PC-3 (cell line): ENCODE data around the gene LHCGR. TPM values are rescaled to one million over a fixed set of nuclear protein-coding genes. Genes with fewer than 3 reads are reported as not detected.

Source experiments
- ATAC-seq: fragments of 200-7000 bp; cut with Tn5 transposase; 2 replicates; pipeline ENCODE4 v1.9.1; 2020; ENCODE audit warnings: mild to moderate bottlenecking, moderate library complexity
- BruUV-seq: library from RNA; stranded (reverse); fragments of 400-500 nt; replicated peaks from 2 replicates; lab custom pipeline; 2021; lab: Mats Ljungman, UMichigan
- CTCF ChIA-PET: fragments of 300-600 bp; sonication (Branson Sonifier 250); formaldehyde crosslinking; loops from one replicate; lab custom pipeline; 2022; ENCODE audit warnings: antibody characterized with exemption; lab: Charles Lee
- POLR2A ChIA-PET: fragments of 300-600 bp; sonication (Branson Sonifier 250); formaldehyde crosslinking; loops from one replicate; lab custom pipeline; 2022; ENCODE audit warnings: antibody characterized with exemption; ENCODE audit not compliant: unreplicated experiment; lab: Charles Lee
- DNase-seq: peaks from one replicate; pipeline ENCODE4 v3.0.0-alpha.2; 2015
- H2AFZ ChIP-seq: fragments of 300-600 bp; sonication (generic); 2 replicates; pipeline ENCODE4 v1.6.0; 2016; ENCODE audit warnings: antibody characterized with exemption, low read length
- H3F3A ChIP-seq: fragments of 300-600 bp; sonication (generic); one replicate; pipeline ENCODE4 v1.6.0; 2017; ENCODE audit warnings: antibody characterized with exemption, low read length, control low read depth, mild to moderate bottlenecking; ENCODE audit not compliant: unreplicated experiment
- H3K27ac ChIP-seq: fragments of 300-600 bp; sonication (generic); 2 replicates; pipeline ENCODE4 v1.5.1; 2016; ENCODE audit warnings: mild to moderate bottlenecking, low read length
- H3K27me3 ChIP-seq: fragments of 300-600 bp; sonication (generic); 2 replicates; pipeline ENCODE4 v1.6.1; 2016; ENCODE audit warnings: low read length, mixed read lengths
- H3K36me3 ChIP-seq: fragments of 300-600 bp; sonication (generic); 2 replicates; pipeline ENCODE4 v1.6.1; 2016; ENCODE audit warnings: low read depth, mixed run types, low read length, mixed read lengths
- H3K4me1 ChIP-seq: fragments of 300-600 bp; sonication (generic); 2 replicates; pipeline ENCODE4 v1.5.1; 2016; ENCODE audit warnings: low read length; ENCODE audit not compliant: insufficient read depth
- H3K4me2 ChIP-seq: fragments of 300-600 bp; sonication (generic); 2 replicates; pipeline ENCODE4 v1.6.0; 2016; ENCODE audit warnings: low read length
- H3K4me3 ChIP-seq: fragments of 300-600 bp; sonication (generic); 2 replicates; pipeline ENCODE4 v1.5.1; 2016; ENCODE audit warnings: mild to moderate bottlenecking, low read length, mixed read lengths
- H3K79me2 ChIP-seq: fragments of 300-600 bp; sonication (generic); 2 replicates; pipeline ENCODE4 v1.6.1; 2017; ENCODE audit warnings: low read length, mixed read lengths
- H3K9ac ChIP-seq: fragments of 300-600 bp; sonication (generic); 2 replicates; pipeline ENCODE4 v1.6.0; 2016; ENCODE audit warnings: mild to moderate bottlenecking, low read length
- H3K9me2 ChIP-seq: fragments of 300-600 bp; sonication (generic); replicated peaks from 2 replicates; pipeline ENCODE4 v1.6.1; 2016; ENCODE audit warnings: mixed run types, low read length, mixed read lengths
- H3K9me3 ChIP-seq: fragments of 300-600 bp; sonication (generic); 2 replicates; pipeline ENCODE4 v1.6.1; 2016; ENCODE audit warnings: low read length, mixed read lengths
- H4K20me1 ChIP-seq: fragments of 300-600 bp; sonication (generic); 2 replicates; pipeline ENCODE4 v1.6.1; 2016; ENCODE audit warnings: low read length, mixed read lengths
- CTCF ChIP-seq: fragments of 300-600 bp; sonication (generic); conservative IDR thresholded peaks from 2 replicates; pipeline ENCODE4 v1.5.1; 2017; ENCODE audit warnings: antibody characterized with exemption, low read depth, mild to moderate bottlenecking, low read length
- EZH2 ChIP-seq: fragments of 300-600 bp; sonication (generic); IDR thresholded peaks from one replicate; pipeline ENCODE4 v1.6.1; 2017; ENCODE audit warnings: antibody characterized with exemption, mild to moderate bottlenecking, low read length; ENCODE audit not compliant: unreplicated experiment
- EZH2phosphoT487 ChIP-seq: fragments of 300-600 bp; sonication (generic); IDR thresholded peaks from 2 replicates; pipeline ENCODE4 v1.6.1; 2018; ENCODE audit warnings: mild to moderate bottlenecking, antibody characterized with exemption, low read length, borderline replicate concordance
- intact Hi-C: fragments of 100-400 bp; cut with micrococcal nuclease; formaldehyde crosslinking; loops from 2 replicates; pipeline ENCODE4 v1.9.0; 2023
- total RNA-seq: library from RNA; depleted of rRNA; stranded (reverse); fragments of >200 nt; gene quantifications from 2 replicates; pipeline ENCODE4 v1.2.3, GENCODE V29; 2014

Gene LHCGR
- total RNA-seq, 1 experiment from 2014 or later, result not detected

GRCh38 chr2:48717846-48718245 is 37.7 kb downstream of the LHCGR start:
- POLR2A ChIA-PET, result no interaction called here
- Histone ChIP-seq H3K36me3 (no peaks in the 10 kb centered on the region), H4K20me1 (no peaks in the 10 kb centered on the region), H3K27me3 (no peaks in the 10 kb centered on the region), H3K79me2 (no peaks in the 10 kb centered on the region), H2AFZ (no peak overlapping the region), H3K4me1 (0 out of 2 replicates have a peak, but pooled peaks cover 4% of the 10 kb centered on the region), H3K4me2 (no peak overlapping the region), H3K9me2 (no peaks in the 10 kb centered on the region), H3F3A (no peaks in the 10 kb centered on the region), H3K4me3 (no peak overlapping the region), H3K9me3 (no peaks in the 10 kb centered on the region), H3K27ac (no peak overlapping the region), H3K9ac (no peak overlapping the region)
- intact Hi-C loops, result no loop called here
- DNase-seq, result no peak
- ATAC-seq, result no peak
- no peak for TF ChIP-seq CTCF
- no peak for TF ChIP-seq EZH2phosphoT487
- TF ChIP-seq EZH2, result no peak
- no TSS peak for BruUV-seq
- CTCF ChIA-PET, result no interaction called here

- no TSS peak for BruUV-seq
- Histone ChIP-seq H3K4me2 (no peak overlapping the region), H3K36me3 (no peaks in the 10 kb centered on the region), H3K27ac (no peak overlapping the region), H3K79me2 (no peaks in the 10 kb centered on the region), H3K9me3 (no peaks in the 10 kb centered on the region), H2AFZ (no peak overlapping the region), H3K4me3 (no peak overlapping the region), H3F3A (no peaks in the 10 kb centered on the region), H3K27me3 (no peaks in the 10 kb centered on the region), H3K4me1 (0 out of 2 replicates have a peak, but pooled peaks cover 4% of the 10 kb centered on the region), H4K20me1 (no peaks in the 10 kb centered on the region), H3K9me2 (no peaks in the 10 kb centered on the region), H3K9ac (no peak overlapping the region)
- intact Hi-C loops, result no loop called here
- ChIA-PET POLR2A (no interaction called here), CTCF (no interaction called here)
- TF ChIP-seq EZH2phosphoT487 (no peak), EZH2 (no peak), CTCF (no peak)
- ATAC-seq (no peak), DNase-seq (no peak)
These were observed 39.6 kb downstream of the LHCGR start for GRCh38 chr2:48715956-48716355.

GRCh38 chr2:48715042-48715899 is 40.3 kb downstream of the LHCGR start:
- ChIA-PET CTCF (no interaction called here), POLR2A (no interaction called here)
- BruUV-seq, result no TSS peak
- Histone ChIP-seq H3K27ac (no peak overlapping the region), H2AFZ (no peak overlapping the region), H4K20me1 (no peaks in the 10 kb centered on the region), H3K4me2 (no peak overlapping the region), H3K9ac (no peak overlapping the region), H3K27me3 (no peaks in the 10 kb centered on the region), H3K9me3 (no peaks in the 10 kb centered on the region), H3K36me3 (no peaks in the 10 kb centered on the region), H3F3A (no peaks in the 10 kb centered on the region), H3K4me3 (no peak overlapping the region), H3K79me2 (no peaks in the 10 kb centered on the region), H3K4me1 (0 out of 2 replicates have a peak, but pooled peaks cover 4% of the 10 kb centered on the region), H3K9me2 (no peaks in the 10 kb centered on the region)
- no peak for TF ChIP-seq EZH2phosphoT487
- TF ChIP-seq EZH2, result no peak
- TF ChIP-seq CTCF, result no peak
- no peak for DNase-seq
- intact Hi-C loops, result no loop called here
- ATAC-seq, result no peak
